GM23248 (cell line): ENCODE results near the gene BRD7. TPM values are rescaled to one million over a fixed set of nuclear protein-coding genes. Genes with fewer than 3 reads are reported as not detected.

Experiments used
- DNase-seq: peaks from one replicate; pipeline ENCODE4 v3.0.0-alpha.2; 2015
- H2AFZ ChIP-seq: fragments of 200-600 bp; sonication (generic); 2 replicates; pipeline ENCODE4 v1.6.1; 2016; ENCODE audit warnings: antibody characterized with exemption
- H3F3A ChIP-seq: fragments of 200-600 bp; sonication (generic); 2 replicates; pipeline ENCODE4 v1.6.1; 2016; ENCODE audit warnings: mild to moderate bottlenecking, antibody characterized with exemption, mixed run types; ENCODE audit not compliant: insufficient read depth
- H3K27ac ChIP-seq: fragments of 200-600 bp; sonication (generic); 2 replicates; pipeline ENCODE4 v1.5.1; 2016; ENCODE audit warnings: mild to moderate bottlenecking
- H3K27me3 ChIP-seq: fragments of 200-600 bp; sonication (generic); replicated peaks from 2 replicates; pipeline ENCODE4 v1.6.1; 2016; ENCODE audit warnings: mild to moderate bottlenecking; ENCODE audit not compliant: insufficient read depth
- H3K36me3 ChIP-seq: fragments of 200-600 bp; sonication (generic); 2 replicates; pipeline ENCODE4 v1.6.1; 2016; ENCODE audit warnings: low read depth, mild to moderate bottlenecking
- H3K4me1 ChIP-seq: fragments of 200-600 bp; sonication (generic); 2 replicates; pipeline ENCODE4 v1.6.1; 2016; ENCODE audit warnings: mild to moderate bottlenecking; ENCODE audit not compliant: insufficient read depth
- H3K4me2 ChIP-seq: fragments of 200-600 bp; sonication (generic); one replicate; pipeline ENCODE4 v1.6.1; 2016; ENCODE audit warnings: mild to moderate bottlenecking; ENCODE audit not compliant: unreplicated experiment
- H3K4me3 ChIP-seq: fragments of 200-600 bp; sonication (generic); 2 replicates; pipeline ENCODE4 v1.5.1; 2016; ENCODE audit warnings: mild to moderate bottlenecking
- H3K79me2 ChIP-seq: fragments of 200-600 bp; sonication (generic); 2 replicates; pipeline ENCODE4 v1.6.1; 2016; ENCODE audit warnings: mild to moderate bottlenecking; ENCODE audit not compliant: insufficient read depth
- H3K9ac ChIP-seq: fragments of 200-600 bp; sonication (generic); 2 replicates; pipeline ENCODE4 v1.6.1; 2016; ENCODE audit warnings: mild to moderate bottlenecking
- H3K9me2 ChIP-seq: fragments of 200-600 bp; sonication (generic); 2 replicates; pipeline ENCODE4 v1.6.1; 2016; ENCODE audit warnings: mixed run types, mild to moderate bottlenecking, moderate library complexity; ENCODE audit not compliant: insufficient read depth
- H3K9me3 ChIP-seq: fragments of 200-600 bp; sonication (generic); one replicate; pipeline ENCODE4 v1.6.1; 2017; ENCODE audit warnings: low read depth
- H4K20me1 ChIP-seq: fragments of 200-600 bp; sonication (generic); 2 replicates; pipeline ENCODE4 v1.6.0; 2016; ENCODE audit not compliant: insufficient read depth
- EZH2 ChIP-seq: fragments of 200-600 bp; sonication (generic); IDR thresholded peaks from 2 replicates; pipeline ENCODE4 v1.6.1; 2018; ENCODE audit warnings: antibody characterized with exemption, mild to moderate bottlenecking; ENCODE audit not compliant: insufficient read depth, poor library complexity, severe bottlenecking
- EZH2phosphoT487 ChIP-seq: fragments of 200-600 bp; sonication (generic); IDR thresholded peaks from 2 replicates; pipeline ENCODE4 v1.6.1; 2018; ENCODE audit warnings: antibody characterized with exemption, moderate library complexity, mild to moderate bottlenecking, low read depth; ENCODE audit not compliant: insufficient read depth
- WGBS, 2 experiments: methylation state at CpG; one replicate each; pipeline ENCODE4 v1.1.6; 2015 to 2017; ENCODE audit warnings: low lambda C conversion rate in 2 of 2, low coverage in 1 of 2; ENCODE audit errors: missing lambda C conversion rate in 2 of 2; 5-methylcytosine and 5-hydroxymethylcytosine counted together
- in situ Hi-C: fragments of 300-500 bp; cut with MboI; formaldehyde crosslinking; loops from 2 replicates; pipeline ENCODE4 v1.15.0; 2020
- polyA plus RNA-seq: library from polyadenylated mRNA; unstranded; fragments of >200 nt; fragmentation: Nextera tagmentation; extraction: Ambion mirVana; gene quantifications from 2 replicates; pipeline ENCODE4 v1.2.1, GENCODE V29; 2016
- total RNA-seq: library from RNA; depleted of rRNA; stranded (reverse); fragments of >200 nt; shearing (Covaris generic); gene quantifications from 2 replicates; pipeline ENCODE4 v1.2.3, GENCODE V29; 2014

Gene BRD7
- total and polyA plus RNA-seq, 2 experiments from 2014 or later: 20.3 to 35.8 TPM

- no peak overlapping the region for H3K9ac ChIP-seq
- H3K27ac ChIP-seq: no peak overlapping the region
- no peaks in the 10 kb centered on the region for H3K27me3 ChIP-seq
- in situ Hi-C loops: no loop called here
- no peaks in the 10 kb centered on the region for H4K20me1 ChIP-seq
- TF ChIP-seq EZH2phosphoT487 (no peak), EZH2 (no peak)
- peaks cover 8% of the 10 kb centered on the region; the same call in 1 of the 2 replicates for H3K79me2 ChIP-seq
- H3F3A ChIP-seq: no peaks in the 10 kb centered on the region
- 80 to 82% methylated on average over 19 to 20 of the region's 20 CpGs for WGBS, 2 experiments
- no peaks in the 10 kb centered on the region for H3K9me3 ChIP-seq
- no peak for DNase-seq
- H3K36me3 ChIP-seq: peaks cover under 1% of the 10 kb centered on the region; the same call in 1 of the 2 replicates
- no peak overlapping the region for H2AFZ ChIP-seq
- no peaks in the 10 kb centered on the region for H3K4me1 ChIP-seq
- no peak overlapping the region for H3K4me2 ChIP-seq
- H3K9me2 ChIP-seq: no peaks in the 10 kb centered on the region
- H3K4me3 ChIP-seq: no peak overlapping the region
Measured at GRCh38 chr16:50293994-50294855, 74.6 kb downstream of the BRD7 start.

- Histone ChIP-seq H3K79me2 (peaks cover 17% of the 10 kb centered on the region), H3K9me3 (no peaks in the 10 kb centered on the region), H2AFZ (no peak overlapping the region), H3K4me1 (no peaks in the 10 kb centered on the region), H3K27me3 (no peaks in the 10 kb centered on the region), H4K20me1 (no peaks in the 10 kb centered on the region), H3K4me2 (no peak overlapping the region), H3K9me2 (no peaks in the 10 kb centered on the region), H3K9ac (no peak overlapping the region), H3F3A (no peaks in the 10 kb centered on the region), H3K27ac (no peak overlapping the region), H3K36me3 (peaks cover 5% of the 10 kb centered on the region; the same call in 1 of the 2 replicates), H3K4me3 (no peak overlapping the region)
- in situ Hi-C loops: no loop called here
- TF ChIP-seq EZH2phosphoT487 (no peak), EZH2 (no peak)
- 96 to 97% methylated on average over 15 to 20 of the region's 20 CpGs for WGBS, 2 experiments
- no peak for DNase-seq
Measured at GRCh38 chr16:50293041-50293783, 75.6 kb downstream of the BRD7 start.

GRCh38 chr16:50292566-50292948 is 76.2 kb downstream of the BRD7 start:
- H3K27ac ChIP-seq: no peak overlapping the region
- in situ Hi-C loops: no loop called here
- no peak overlapping the region for H2AFZ ChIP-seq
- TF ChIP-seq EZH2phosphoT487 (no peak), EZH2 (no peak)
- H3K4me1 ChIP-seq: no peaks in the 10 kb centered on the region
- H4K20me1 ChIP-seq: no peaks in the 10 kb centered on the region
- H3K9ac ChIP-seq: no peak overlapping the region
- DNase-seq: no peak
- no peak overlapping the region for H3K4me2 ChIP-seq
- peaks cover 5% of the 10 kb centered on the region; the same call in 1 of the 2 replicates for H3K36me3 ChIP-seq
- no peaks in the 10 kb centered on the region for H3K27me3 ChIP-seq
- H3K9me2 ChIP-seq: no peaks in the 10 kb centered on the region
- no peak overlapping the region for H3K4me3 ChIP-seq
- H3K79me2 ChIP-seq: peaks cover 24% of the 10 kb centered on the region
- H3K9me3 ChIP-seq: no peaks in the 10 kb centered on the region
- WGBS, 2 experiments: 92% methylated on average over 12 of the region's 12 CpGs
- H3F3A ChIP-seq: no peaks in the 10 kb centered on the region

GRCh38 chr16:50291719-50292565 is 76.8 kb downstream of the BRD7 start:
- Histone ChIP-seq H3F3A (no peaks in the 10 kb centered on the region), H4K20me1 (no peaks in the 10 kb centered on the region), H3K9ac (no peak overlapping the region), H3K27me3 (no peaks in the 10 kb centered on the region), H3K27ac (no peak overlapping the region), H3K4me3 (no peak overlapping the region), H3K9me2 (no peaks in the 10 kb centered on the region), H2AFZ (no peak overlapping the region), H3K4me2 (no peak overlapping the region), H3K36me3 (peaks cover 5% of the 10 kb centered on the region; the same call in 1 of the 2 replicates), H3K9me3 (no peaks in the 10 kb centered on the region), H3K4me1 (no peaks in the 10 kb centered on the region), H3K79me2 (peaks cover 30% of the 10 kb centered on the region)
- no peak for TF ChIP-seq EZH2phosphoT487
- TF ChIP-seq EZH2: no peak
- WGBS, 2 experiments: 93 to 95% methylated on average over 26 of the region's 26 CpGs
- no peak for DNase-seq
- in situ Hi-C loops: no loop called here
